B cell (primary cell): ENCODE data around the gene GAMT.
A peak's percentile ranks its signal among the peaks of the same experiment; 100 is the strongest.

Source experiments
- CTCF ChIP-seq: fragments of 200-600 bp; IDR thresholded peaks from one replicate; pipeline ENCODE4 v1.8.0; 2022; ENCODE audit warnings: antibody characterized with exemption, mild to moderate bottlenecking
- EZH2 ChIP-seq: IDR thresholded peaks from 2 replicates; pipeline ENCODE4 v1.6.1; 2012; ENCODE audit warnings: borderline replicate concordance, low read depth, mild to moderate bottlenecking, moderate library complexity, low read length; ENCODE audit not compliant: insufficient read depth, poor library complexity, severe bottlenecking

- peak; percentile 63 for TF ChIP-seq CTCF
- no peak for TF ChIP-seq EZH2
Observed at GRCh38 chr19:1406774-1407527, 5.6 kb upstream of the GAMT start.
